ENCODE data around the gene FMN1.

The FMN1 gene

GRCh38 chr15:33182278-33182905 is 12.1 kb downstream of the FMN1 start:
- H3K79me1 ChIP-seq (ENCODE audit: low read length) = no peaks in the 10 kb centered on the region
- no peaks in the 10 kb centered on the region for H3K4me1 ChIP-seq (ENCODE audit: control insufficient read depth in 1 of 2, insufficient read depth in 2 of 2, low read length in 2 of 2)
- H3K4ac ChIP-seq (ENCODE audit: low read depth, low read length) = no peak overlapping the region
- no peak overlapping the region for H4K12ac ChIP-seq (ENCODE audit: low read depth, low read length)
- no peak overlapping the region for H4K8ac ChIP-seq (ENCODE audit: low read depth, low read length)
- H4K91ac ChIP-seq (ENCODE audit: low read depth, low read length) = no peak overlapping the region
- WGBS (ENCODE audit: extremely low coverage, insufficient coverage, insufficient read length) = no CpG with 5 or more reads among the region's 4 CpGs
- H3K14ac ChIP-seq (ENCODE audit: low read length) = no peak overlapping the region
- H2BK12ac ChIP-seq (ENCODE audit: low read length) = no peak overlapping the region
- H2AFZ ChIP-seq (ENCODE audit: insufficient read depth, low read length, poor library complexity) = no peak overlapping the region
- H3K27me3 ChIP-seq (ENCODE audit: insufficient read depth, low read length) = no peaks in the 10 kb centered on the region
- peak; percentile 32 to 50 for DNase-seq
- H3K79me2 ChIP-seq (ENCODE audit: control insufficient read depth, insufficient read depth, low read length, poor library complexity) = no peaks in the 10 kb centered on the region
- no peak overlapping the region for H3K27ac ChIP-seq (ENCODE audit: low read depth, low read length)
- H3K36me3 ChIP-seq (ENCODE audit: control insufficient read depth in 1 of 2, insufficient read depth in 2 of 2, low read length in 2 of 2) = no peaks in the 10 kb centered on the region
- H2BK120ac ChIP-seq (ENCODE audit: insufficient read depth, low read length, poor library complexity) = no peak overlapping the region
- H3K4me2 ChIP-seq (ENCODE audit: low read length) = no peak overlapping the region
- no peak overlapping the region for H3K18ac ChIP-seq (ENCODE audit: low read length)
- no peak overlapping the region for H2AK5ac ChIP-seq (ENCODE audit: low read length)
- no peaks in the 10 kb centered on the region for H3K9me3 ChIP-seq (ENCODE audit: insufficient read depth, low read depth, low read length)
- H2BK5ac ChIP-seq (ENCODE audit: low read depth, low read length, poor library complexity) = no peak overlapping the region
- H3K4me3 ChIP-seq (ENCODE audit: low read depth, low read length) = no peak overlapping the region
- H3K9ac ChIP-seq (ENCODE audit: low read length) = no peak overlapping the region
- H3K23ac ChIP-seq (ENCODE audit: low read length) = no peak overlapping the region

- DNase-seq = no peak
- H3K4ac ChIP-seq (ENCODE audit: low read depth, low read length) = no peak overlapping the region
- H3K18ac ChIP-seq (ENCODE audit: low read length) = no peak overlapping the region
- H3K9me3 ChIP-seq (ENCODE audit: insufficient read depth, low read depth, low read length) = no peaks in the 10 kb centered on the region
- H3K4me3 ChIP-seq (ENCODE audit: low read depth, low read length) = no peak overlapping the region
- no peak overlapping the region for H2AFZ ChIP-seq (ENCODE audit: insufficient read depth, low read length, poor library complexity)
- no peak overlapping the region for H4K12ac ChIP-seq (ENCODE audit: low read depth, low read length)
- no peak overlapping the region for H4K8ac ChIP-seq (ENCODE audit: low read depth, low read length)
- no peaks in the 10 kb centered on the region for H3K4me1 ChIP-seq (ENCODE audit: control insufficient read depth in 1 of 2, insufficient read depth in 2 of 2, low read length in 2 of 2)
- no peak overlapping the region for H2BK120ac ChIP-seq (ENCODE audit: insufficient read depth, low read length, poor library complexity)
- H3K9ac ChIP-seq (ENCODE audit: low read length) = no peak overlapping the region
- H4K91ac ChIP-seq (ENCODE audit: low read depth, low read length) = no peak overlapping the region
- H2BK5ac ChIP-seq (ENCODE audit: low read depth, low read length, poor library complexity) = no peak overlapping the region
- no peak overlapping the region for H3K23ac ChIP-seq (ENCODE audit: low read length)
- H3K36me3 ChIP-seq (ENCODE audit: control insufficient read depth in 1 of 2, insufficient read depth in 2 of 2, low read length in 2 of 2) = no peaks in the 10 kb centered on the region
- no CpG with 5 or more reads among the region's 5 CpGs for WGBS (ENCODE audit: extremely low coverage, insufficient coverage, insufficient read length)
- H3K79me2 ChIP-seq (ENCODE audit: control insufficient read depth, insufficient read depth, low read length, poor library complexity) = no peaks in the 10 kb centered on the region
- no peaks in the 10 kb centered on the region for H3K79me1 ChIP-seq (ENCODE audit: low read length)
- no peak overlapping the region for H3K4me2 ChIP-seq (ENCODE audit: low read length)
- H2AK5ac ChIP-seq (ENCODE audit: low read length) = no peak overlapping the region
- H3K27ac ChIP-seq (ENCODE audit: low read depth, low read length) = no peak overlapping the region
- no peak overlapping the region for H2BK12ac ChIP-seq (ENCODE audit: low read length)
- no peak overlapping the region for H3K14ac ChIP-seq (ENCODE audit: low read length)
- H3K27me3 ChIP-seq (ENCODE audit: insufficient read depth, low read length) = no peaks in the 10 kb centered on the region
Observed at GRCh38 chr15:33179874-33180273, 14.6 kb downstream of the FMN1 start.

GRCh38 chr15:33171202-33171601 is 23.3 kb downstream of the FMN1 start:
- no peaks in the 10 kb centered on the region for H3K36me3 ChIP-seq (ENCODE audit: control insufficient read depth in 1 of 2, insufficient read depth in 2 of 2, low read length in 2 of 2)
- no CpG with 5 or more reads among the region's 2 CpGs for WGBS (ENCODE audit: extremely low coverage, insufficient coverage, insufficient read length)

GRCh38 chr15:33169625-33170024 is 24.9 kb downstream of the FMN1 start:
- Histone ChIP-seq H2BK12ac (ENCODE audit: low read length) (no peak overlapping the region), H3K4me2 (ENCODE audit: low read length) (no peak overlapping the region), H4K8ac (ENCODE audit: low read depth, low read length) (no peak overlapping the region), H3K27ac (ENCODE audit: low read depth, low read length) (no peak overlapping the region), H3K36me3 (ENCODE audit: control insufficient read depth in 1 of 2, insufficient read depth in 2 of 2, low read length in 2 of 2) (no peaks in the 10 kb centered on the region), H2BK120ac (ENCODE audit: insufficient read depth, low read length, poor library complexity) (no peak overlapping the region), H3K18ac (ENCODE audit: low read length) (no peak overlapping the region), H2BK5ac (ENCODE audit: low read depth, low read length, poor library complexity) (no peak overlapping the region), H2AFZ (ENCODE audit: insufficient read depth, low read length, poor library complexity) (no peak overlapping the region), H3K4me3 (ENCODE audit: low read depth, low read length) (no peak overlapping the region), H3K79me1 (ENCODE audit: low read length) (no peaks in the 10 kb centered on the region), H3K4ac (ENCODE audit: low read depth, low read length) (no peak overlapping the region), H3K9ac (ENCODE audit: low read length) (no peak overlapping the region), H4K91ac (ENCODE audit: low read depth, low read length) (no peak overlapping the region), H3K4me1 (ENCODE audit: control insufficient read depth in 1 of 2, insufficient read depth in 2 of 2, low read length in 2 of 2) (no peaks in the 10 kb centered on the region), H3K9me3 (ENCODE audit: insufficient read depth, low read depth, low read length) (no peaks in the 10 kb centered on the region), H3K27me3 (ENCODE audit: insufficient read depth, low read length) (no peaks in the 10 kb centered on the region), H2AK5ac (ENCODE audit: low read length) (no peak overlapping the region), H3K79me2 (ENCODE audit: control insufficient read depth, insufficient read depth, low read length, poor library complexity) (no peaks in the 10 kb centered on the region), H4K12ac (ENCODE audit: low read depth, low read length) (no peak overlapping the region), H3K23ac (ENCODE audit: low read length) (no peak overlapping the region), H3K14ac (ENCODE audit: low read length) (no peak overlapping the region)
- no CpG with 5 or more reads among the region's 3 CpGs for WGBS (ENCODE audit: extremely low coverage, insufficient coverage, insufficient read length)
- DNase-seq = no peak

More at GRCh38 chr15:33171202-33171601, 23.3 kb downstream of the FMN1 start:
- H2AFZ ChIP-seq (ENCODE audit: insufficient read depth, low read length, poor library complexity) = no peak overlapping the region
- no peaks in the 10 kb centered on the region for H3K4me1 ChIP-seq (ENCODE audit: control insufficient read depth in 1 of 2, insufficient read depth in 2 of 2, low read length in 2 of 2)
- no peaks in the 10 kb centered on the region for H3K27me3 ChIP-seq (ENCODE audit: insufficient read depth, low read length)
- H4K12ac ChIP-seq (ENCODE audit: low read depth, low read length) = no peak overlapping the region
- no peak overlapping the region for H2AK5ac ChIP-seq (ENCODE audit: low read length)
- no peak overlapping the region for H2BK12ac ChIP-seq (ENCODE audit: low read length)
- H3K23ac ChIP-seq (ENCODE audit: low read length) = no peak overlapping the region
- no peaks in the 10 kb centered on the region for H3K79me2 ChIP-seq (ENCODE audit: control insufficient read depth, insufficient read depth, low read length, poor library complexity)
- no peaks in the 10 kb centered on the region for H3K9me3 ChIP-seq (ENCODE audit: insufficient read depth, low read depth, low read length)
- no peak overlapping the region for H4K91ac ChIP-seq (ENCODE audit: low read depth, low read length)
- H3K18ac ChIP-seq (ENCODE audit: low read length) = no peak overlapping the region
- DNase-seq = no peak
- H4K8ac ChIP-seq (ENCODE audit: low read depth, low read length) = no peak overlapping the region
- no peak overlapping the region for H3K9ac ChIP-seq (ENCODE audit: low read length)
- no peaks in the 10 kb centered on the region for H3K79me1 ChIP-seq (ENCODE audit: low read length)
- no peak overlapping the region for H2BK5ac ChIP-seq (ENCODE audit: low read depth, low read length, poor library complexity)
- H2BK120ac ChIP-seq (ENCODE audit: insufficient read depth, low read length, poor library complexity) = no peak overlapping the region
- no peak overlapping the region for H3K4me3 ChIP-seq (ENCODE audit: low read depth, low read length)
- H3K14ac ChIP-seq (ENCODE audit: low read length) = no peak overlapping the region
- H3K27ac ChIP-seq (ENCODE audit: low read depth, low read length) = no peak overlapping the region
- H3K4me2 ChIP-seq (ENCODE audit: low read length) = no peak overlapping the region
- H3K4ac ChIP-seq (ENCODE audit: low read depth, low read length) = no peak overlapping the region
